ENCODE results near the gene PLA2G4E.

PLA2G4E gene

DNA sequence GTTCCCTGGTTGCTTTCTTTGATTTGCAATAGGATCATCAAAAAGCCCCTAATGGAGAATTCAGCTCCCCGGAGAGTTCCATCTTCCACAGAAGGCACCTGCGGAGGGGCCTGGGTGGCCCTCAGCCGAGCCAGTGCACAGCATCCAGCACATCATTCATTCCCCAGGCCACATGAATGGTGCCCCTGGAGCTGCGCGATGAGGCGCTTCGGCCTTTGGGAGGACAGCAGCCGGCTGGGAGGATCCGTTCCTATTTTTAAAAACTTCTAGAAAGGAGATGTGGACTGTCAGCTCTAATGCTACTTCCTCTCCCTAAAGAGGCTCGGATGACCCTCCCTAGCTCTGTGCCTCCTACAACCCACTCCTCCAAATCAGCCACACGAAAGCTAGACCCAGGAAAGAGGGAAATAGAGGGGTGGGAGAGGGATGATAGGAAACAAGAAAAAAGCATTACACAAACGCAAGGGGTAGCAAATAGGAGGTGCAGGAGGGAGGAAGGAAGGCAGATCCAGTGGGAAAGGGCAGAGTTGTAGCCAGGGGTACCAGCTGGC is 68.8 kb downstream of the PLA2G4E start:
- DNase-seq: no peak

DNA sequence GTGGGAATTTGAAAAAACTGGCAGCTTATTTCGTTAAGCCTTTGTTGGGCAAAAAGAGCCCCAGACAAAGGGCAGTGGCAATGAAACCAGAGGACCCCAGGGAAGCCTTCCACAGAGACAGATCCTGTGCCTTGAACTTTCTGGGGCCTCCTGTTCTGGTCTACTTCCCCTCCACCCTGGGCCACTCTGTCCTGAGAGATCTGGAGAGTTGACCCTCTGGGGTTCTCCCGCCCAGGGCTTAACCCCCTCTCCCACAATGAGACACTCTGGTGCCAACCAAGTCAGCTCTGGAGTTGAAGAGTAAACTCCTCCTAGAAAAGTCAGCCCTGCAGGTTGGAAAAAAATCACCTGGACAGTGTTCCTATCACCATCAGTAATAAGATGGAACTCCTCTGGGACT is 69.3 kb downstream of the PLA2G4E start:
- no peak for DNase-seq

DNA sequence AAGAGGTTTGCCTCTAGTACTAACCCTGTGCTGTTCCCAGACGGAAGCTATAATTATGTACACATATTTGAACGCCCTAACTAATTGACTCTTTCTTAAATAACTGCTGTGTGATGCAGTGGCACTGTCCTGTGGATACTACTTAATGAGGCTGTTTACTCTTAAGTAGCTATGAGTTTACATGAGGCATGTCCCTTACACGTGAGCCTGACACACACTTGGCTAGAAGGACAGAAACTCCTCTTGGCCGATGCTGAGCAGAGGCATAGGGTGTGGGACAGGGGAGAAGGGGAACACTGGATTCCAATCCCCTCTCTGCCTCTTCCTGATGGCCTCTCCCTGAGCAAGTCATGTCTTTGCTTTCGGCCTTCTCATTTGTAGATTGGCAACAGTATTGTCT is 70.4 kb downstream of the PLA2G4E start:
- DNase-seq: no peak

DNA sequence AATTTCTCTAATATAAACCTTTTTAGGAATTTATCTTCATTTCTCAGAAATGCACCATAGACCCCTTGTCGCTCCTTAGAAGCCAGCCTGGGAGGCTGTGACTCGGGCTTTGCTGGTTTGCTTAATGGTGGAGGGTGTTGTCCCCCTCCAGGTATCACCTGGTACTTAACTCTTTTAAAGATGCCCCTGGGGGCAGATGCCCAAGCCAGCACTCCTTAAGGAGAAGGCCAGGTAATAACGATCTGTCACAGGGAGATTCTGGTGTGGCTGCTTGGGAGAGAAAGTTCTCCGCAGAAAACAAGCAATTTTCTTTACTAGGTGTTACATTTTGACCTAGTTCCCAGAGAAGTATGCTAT is 70.7 kb downstream of the PLA2G4E start:
- no peak for DNase-seq

DNA sequence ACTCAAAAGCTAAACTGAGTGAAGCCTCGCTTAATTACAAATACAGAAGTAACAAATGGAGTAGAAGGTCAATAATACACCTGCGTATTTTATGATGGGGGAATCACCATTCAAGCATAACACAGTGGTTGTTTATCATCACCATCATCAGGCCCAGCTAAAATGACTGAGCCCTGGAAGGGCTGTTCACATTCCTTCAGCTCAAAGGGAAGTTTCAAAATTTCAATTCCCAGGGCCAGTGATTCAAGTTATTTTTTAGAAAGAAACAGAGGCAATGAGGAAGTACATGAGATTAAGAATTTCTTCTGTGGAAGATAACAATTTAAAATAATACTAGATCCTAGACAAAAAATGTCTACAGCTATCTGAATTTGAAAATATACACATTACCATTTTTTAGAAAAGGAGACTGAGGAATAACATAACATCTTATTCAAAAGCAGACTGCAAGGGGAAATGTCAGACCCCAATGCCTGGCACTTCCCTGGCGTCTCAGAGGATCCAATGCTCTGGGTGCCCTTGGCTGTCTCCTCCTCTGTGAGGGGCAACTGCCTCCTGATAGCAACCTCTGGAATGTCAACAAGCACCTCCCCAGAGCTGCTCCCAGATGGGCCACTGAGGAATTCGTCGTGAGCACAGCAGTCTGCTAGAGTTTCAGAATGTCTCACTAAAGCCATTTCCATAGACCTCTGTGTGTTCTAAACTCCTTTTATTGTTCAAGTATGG is 71.3 kb downstream of the PLA2G4E start:
- no peak for DNase-seq

DNA sequence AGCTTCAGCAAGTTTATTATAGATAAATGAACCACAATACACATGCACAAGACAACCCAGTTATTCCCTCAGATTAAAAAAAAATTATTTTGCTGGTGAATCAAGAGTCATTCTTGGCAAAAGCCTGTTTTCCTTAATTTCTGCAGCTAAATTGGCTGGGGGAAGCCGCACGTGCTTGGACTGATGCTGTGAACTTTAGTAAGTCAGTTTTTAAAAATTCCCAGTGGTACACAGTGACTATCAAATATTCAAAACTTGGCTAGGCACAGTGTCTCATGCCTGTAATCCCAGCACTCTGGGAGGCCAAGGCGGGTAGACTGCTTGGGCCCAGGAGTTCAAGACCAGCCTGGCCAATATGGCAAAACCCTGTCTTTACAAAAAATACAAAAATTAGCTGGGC is 72.4 kb downstream of the PLA2G4E start:
- DNase-seq: no peak

DNA sequence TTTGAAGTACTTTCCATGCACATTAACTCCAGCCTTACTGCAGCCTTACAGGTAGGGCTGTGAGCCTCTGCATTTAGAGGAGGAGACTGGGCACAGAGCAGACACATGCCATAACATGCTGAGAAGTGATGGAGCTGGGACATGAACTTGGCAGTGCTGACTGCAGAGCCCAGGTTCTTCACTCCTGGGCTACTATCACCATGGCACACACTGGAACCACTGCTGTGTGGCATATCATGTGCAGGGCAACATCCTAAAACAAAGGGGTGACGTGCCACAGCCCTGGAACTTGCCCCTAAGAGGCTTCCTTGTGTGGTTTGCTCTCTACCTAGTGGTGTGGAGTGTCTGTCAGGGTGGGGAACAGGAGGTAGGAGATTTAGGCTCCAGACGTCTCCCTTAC is 73.9 kb downstream of the PLA2G4E start:
- no peak for DNase-seq

DNA sequence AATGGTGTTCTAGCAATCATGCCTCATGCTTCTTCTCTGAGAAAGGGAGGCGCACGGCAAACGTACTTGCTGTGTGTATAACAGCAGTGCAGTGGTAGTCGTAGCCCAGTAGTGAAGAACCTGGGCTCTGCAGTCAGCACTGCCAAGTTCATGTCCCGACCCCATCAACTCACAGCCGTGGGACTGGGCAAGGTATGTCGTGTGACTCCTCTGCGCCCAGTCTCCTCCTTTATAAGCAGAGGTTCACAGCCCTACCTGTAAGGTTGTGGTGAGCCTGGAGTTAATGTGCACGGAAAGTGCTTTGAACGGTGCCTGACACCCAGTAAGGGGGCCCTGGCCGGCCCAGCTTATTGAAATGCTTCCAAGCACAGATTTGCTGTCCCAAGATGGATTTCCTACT is 75.1 kb downstream of the PLA2G4E start:
- DNase-seq: no peak

DNA sequence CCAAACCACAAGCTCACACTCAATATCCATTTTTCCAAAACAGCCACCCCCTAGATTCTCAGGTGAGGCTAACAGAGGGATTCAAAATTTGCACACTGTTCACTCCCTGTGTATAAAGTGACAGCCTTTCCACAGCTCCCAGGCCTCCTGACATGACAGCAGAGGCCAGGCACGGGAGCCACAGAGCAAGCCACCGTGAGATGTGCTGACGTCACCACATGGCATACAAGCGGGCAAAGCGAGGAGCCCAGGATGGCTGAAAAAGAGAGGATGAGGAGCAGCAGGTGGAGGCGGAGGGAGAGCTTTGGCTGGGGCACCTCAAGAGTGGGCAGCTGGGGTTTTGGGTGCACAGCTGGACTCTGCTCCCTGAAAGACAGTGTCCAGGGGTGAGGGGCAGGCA is 75.6 kb downstream of the PLA2G4E start:
- no peak for DNase-seq

DNA sequence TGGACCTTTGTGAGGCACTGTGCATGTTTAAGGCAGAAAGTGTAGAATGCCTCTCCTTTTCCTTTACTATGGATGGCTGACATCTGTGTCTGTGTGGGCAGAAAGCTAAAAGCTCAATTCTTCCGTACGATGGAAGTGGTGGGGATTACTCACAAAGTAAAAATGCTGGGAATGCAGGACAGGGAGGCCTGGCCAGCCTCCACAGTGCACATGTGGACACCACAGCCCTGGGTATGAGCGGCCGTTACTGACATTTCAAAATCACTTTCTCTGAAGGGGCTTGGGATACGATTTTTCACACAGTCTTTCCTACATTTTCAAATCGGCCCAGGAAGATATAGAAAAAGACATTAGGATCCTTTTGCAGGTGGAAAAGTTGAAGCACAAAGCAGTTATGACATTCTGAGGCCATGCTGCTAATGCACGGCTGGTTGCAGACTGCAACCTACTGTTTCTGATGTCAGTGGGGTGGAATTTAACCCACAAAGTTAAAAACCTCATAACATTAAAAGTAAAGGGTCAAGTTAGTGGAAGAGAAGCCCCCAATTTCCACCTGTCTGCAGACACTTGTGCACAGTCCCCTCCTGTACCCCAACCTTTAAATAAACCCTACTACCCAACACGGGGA is 76.4 kb downstream of the PLA2G4E start:
- no peak for DNase-seq

DNA sequence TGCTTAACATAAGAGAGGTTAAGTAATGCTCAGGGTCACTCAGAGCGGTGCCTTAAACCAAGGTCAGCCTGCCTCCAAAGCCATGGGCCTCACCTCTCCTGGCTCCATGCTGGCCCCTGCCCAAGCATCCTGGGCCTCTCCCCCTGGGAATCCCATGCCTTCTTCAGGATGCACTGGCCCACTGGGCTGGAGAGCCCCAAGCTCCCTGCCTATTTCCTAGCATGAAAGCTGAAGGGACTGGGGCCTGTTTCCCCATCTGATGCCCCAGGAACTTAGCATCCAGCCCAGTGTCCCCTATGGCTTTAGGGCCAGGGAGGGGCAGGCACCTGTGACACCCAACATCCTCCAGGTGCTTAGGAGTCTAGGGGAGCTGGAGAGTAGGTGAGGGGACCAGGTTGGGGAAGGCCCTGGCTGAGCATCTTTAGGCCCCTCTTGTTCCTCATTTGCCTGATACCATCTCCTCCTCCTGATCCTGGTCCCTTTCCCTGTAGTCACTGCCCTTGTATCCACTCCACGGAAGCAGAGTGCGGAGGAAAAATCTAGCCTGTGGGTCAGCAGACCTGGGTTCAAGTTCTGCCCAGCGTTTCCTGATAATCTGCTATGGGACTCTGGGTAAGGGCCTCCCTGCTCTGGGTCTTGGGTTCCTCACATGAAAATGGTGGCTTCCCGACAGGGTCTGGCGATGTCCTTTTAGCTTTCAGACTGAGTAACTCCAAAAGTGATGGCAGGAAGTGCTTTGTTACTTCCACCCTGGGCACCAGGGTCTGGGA is 77.1 kb downstream of the PLA2G4E start:
- DNase-seq: no peak

DNA sequence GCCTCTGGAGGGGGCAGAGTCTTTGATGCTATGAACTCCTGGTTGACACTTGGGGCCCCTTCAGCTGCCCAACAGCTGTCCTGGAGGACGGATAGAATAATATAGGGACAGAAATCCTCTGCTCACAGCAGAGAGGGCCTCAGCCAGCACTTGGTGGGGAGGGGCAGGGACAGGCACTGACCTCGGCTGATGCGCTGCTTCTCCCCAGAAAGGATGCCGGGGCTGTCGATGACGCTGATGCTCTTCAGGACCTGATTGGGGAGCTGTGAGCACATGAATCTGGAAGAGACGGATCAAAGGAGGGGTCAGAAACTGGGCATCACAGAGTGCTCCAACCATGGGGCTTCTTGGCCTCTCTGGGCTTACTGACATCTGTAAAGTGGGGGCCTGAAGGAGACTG is 78.0 kb downstream of the PLA2G4E start:
- DNase-seq: no peak

DNA sequence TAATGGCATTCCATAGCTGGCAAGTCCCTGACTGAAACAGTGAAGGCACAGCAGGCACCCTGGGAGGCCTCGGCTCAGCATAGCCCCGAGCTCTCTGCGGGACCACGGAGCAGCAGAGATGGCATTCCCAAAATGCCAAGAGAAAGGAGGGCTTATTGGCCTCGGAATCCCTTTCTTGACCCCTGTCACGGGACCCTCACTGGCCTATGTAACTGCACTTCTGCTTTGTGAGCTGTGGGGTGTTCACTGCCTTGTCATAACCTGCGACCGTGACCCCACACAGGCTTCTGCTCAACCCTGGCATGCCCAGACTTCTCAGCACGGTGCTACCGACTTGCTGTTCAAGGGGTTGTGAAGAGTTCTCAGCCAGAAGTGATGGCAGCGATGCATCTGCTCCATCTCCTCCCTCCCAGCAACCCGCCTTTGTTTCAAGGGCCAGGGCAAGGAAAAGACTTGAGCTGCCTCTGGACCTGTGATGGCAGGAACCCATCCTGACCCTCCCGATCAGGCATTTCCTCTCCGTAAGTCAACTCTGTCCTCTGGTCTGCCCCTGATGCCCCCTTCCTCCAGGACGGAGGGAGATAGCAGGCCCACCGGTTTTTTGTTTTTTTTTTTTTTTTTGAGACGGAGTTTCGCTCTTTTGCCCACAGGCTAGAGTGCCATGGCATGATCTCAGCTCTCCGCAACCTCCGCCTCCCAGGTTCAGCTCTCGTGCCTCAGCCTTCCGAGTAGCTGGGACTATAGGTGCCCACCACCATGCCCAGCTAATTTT is 79.0 kb downstream of the PLA2G4E start:
- DNase-seq: no peak

DNA sequence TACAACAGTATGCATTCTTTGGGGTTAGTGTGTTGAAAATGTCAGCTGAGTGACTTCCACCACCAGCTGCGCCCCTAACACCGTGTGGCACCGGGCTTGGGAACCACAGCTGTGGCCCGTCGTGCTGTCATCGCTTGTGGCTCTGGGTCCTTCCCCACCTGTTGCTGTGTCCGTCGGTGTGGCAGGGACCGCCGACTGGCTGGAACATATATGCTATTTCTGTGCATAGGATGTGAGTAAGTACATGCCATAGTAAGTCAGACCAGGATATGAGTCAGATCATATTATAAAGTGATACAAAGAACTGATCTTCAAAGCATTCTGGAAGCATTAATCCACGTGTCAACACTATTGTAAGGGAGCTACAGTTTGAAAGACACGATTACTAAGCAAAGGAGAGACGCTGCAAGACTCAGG is 80.4 kb downstream of the PLA2G4E start:
- DNase-seq: peak; percentile 48

DNA sequence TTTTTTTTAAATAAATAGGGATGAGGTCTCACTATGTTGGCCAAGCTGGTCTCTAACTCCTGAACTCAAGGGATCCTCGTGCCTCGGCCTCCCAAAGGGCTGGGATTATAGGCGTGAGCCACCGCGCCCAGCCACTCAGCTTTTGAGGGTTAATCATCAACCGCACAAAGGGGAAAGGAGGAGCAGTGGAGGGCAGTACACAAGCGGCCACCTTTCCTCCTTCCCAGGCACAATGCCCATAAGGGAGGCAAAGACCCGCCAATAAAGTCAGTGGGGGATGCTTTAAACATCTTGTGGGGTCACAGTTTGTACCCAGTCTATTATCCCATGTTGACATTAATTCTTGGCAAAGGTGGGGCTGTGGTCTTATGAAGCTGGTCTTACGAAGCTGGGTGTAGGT is 80.9 kb downstream of the PLA2G4E start:
- DNase-seq: no peak

DNA sequence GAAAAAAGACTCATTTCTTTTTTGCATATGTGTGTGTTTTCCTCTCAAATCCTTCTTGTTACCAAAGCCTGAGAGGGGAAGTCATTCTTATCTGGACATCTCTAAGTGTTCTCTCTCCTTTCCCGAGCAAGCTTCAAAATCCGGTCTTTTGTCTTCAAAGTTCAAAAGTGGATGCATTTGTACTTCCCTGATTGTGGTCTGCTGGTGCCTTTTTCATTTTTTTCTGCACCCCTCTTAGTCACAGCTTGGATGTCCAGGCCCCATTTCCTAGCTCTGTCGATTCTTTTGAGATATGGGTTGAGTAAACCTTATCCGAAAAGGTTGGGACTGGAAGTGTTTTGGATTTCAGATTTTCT is 83.3 kb downstream of the PLA2G4E start:
- no peak for DNase-seq

DNA sequence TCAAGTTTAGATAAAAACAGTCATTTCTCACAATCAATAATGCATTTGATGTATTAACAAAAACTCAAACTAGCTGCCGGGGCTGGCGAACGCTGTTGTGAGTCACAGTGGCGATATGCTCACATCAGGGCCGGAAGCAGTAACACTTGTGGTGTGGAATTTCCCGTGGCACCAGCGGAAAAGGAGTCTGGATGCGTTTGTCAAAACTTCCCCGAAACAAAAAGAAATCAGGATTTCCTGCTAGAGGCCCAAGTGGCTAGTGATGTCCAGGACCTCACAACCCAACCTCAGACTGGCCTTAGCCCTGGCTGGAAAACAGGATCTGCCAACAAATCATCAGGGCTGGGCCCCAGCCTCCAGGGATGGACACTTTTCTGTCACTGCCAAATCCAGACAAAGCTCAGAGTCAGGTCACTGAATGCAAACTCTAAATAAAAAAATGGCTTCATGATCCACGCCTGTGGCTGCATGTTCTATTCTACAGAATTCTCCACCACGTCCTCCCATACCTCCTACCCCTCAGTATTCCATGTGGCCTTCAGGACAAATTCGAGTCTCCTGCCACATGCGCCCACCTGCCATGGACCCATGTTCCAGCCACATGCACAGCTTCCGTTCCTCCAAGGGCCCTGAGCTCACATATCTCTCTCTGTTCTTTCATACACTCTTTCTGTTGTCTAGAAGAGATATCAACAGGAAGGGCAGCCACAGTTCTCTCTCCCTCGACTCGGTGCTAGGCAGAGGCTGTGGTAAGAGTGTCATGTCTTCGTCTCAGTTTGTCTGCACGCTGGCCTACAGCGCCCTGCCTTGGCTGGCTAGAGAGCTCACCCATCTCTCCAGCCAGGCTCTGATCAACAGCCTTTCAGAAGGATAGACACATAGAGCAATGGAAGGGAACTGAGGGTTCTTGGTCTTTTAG is 83.9 kb downstream of the PLA2G4E start:
- DNase-seq: peak; percentile 75

DNA sequence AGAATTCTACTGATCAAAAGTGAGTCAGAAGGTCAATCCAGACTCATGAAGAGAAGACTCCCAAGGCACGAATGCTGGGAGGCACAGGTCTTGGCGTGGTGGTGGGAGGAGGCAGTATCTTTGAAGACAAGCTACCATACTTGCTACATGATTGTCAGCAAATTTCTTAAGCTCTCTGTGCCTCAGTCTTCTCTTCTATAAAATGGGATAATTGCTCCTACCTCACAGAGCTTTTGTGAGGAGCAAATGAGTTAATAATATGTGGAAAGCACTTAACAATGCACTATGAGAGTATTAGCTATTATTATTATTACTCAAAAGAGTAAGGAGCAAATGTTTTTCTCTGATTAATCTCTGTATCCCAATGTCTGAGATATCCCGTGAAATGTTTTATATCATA is 84.7 kb downstream of the PLA2G4E start:
- no peak for DNase-seq

DNA sequence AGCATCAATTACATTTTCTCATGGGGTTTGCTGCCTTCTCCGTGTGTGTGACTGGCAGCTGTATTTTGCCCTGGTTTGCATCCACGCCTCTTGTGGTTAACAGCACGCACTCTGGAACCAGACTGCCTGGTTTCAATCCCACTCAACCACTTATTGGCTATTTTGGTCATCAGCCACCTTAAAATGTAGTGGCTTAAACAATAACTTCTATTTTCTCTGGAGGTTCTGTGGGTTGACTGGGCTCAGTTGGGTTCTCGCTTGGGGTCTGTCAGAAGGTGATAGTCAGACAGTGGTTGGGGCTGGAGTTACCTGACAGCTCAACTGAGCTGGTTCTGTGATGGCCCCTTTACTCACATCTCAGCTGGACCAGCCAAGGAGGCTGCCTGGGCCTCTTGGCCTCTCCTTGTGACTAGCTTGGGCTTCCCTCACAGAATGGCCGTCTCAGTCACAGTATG is 85.2 kb downstream of the PLA2G4E start:
- no peak for DNase-seq

DNA sequence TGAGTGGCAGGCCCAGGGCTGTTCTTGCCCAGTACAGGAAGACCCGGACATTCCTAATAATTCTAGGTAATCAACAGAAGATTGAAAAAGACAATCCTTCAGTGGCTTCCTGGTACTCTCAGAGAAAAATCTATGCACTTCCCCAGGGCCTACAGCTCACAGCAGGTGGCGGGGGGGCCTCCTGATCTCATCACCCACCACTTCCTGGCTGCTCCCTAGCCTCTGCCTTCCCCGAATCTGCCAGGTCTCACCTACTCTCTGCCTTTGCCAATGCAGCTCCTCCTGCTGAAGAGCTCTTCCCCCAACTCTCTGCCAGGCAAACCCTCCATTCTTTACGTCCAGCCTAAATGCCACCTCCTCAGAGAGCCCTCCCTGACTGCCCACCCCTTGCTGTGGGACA is 86.0 kb downstream of the PLA2G4E start:
- DNase-seq: peak; percentile 75

DNA sequence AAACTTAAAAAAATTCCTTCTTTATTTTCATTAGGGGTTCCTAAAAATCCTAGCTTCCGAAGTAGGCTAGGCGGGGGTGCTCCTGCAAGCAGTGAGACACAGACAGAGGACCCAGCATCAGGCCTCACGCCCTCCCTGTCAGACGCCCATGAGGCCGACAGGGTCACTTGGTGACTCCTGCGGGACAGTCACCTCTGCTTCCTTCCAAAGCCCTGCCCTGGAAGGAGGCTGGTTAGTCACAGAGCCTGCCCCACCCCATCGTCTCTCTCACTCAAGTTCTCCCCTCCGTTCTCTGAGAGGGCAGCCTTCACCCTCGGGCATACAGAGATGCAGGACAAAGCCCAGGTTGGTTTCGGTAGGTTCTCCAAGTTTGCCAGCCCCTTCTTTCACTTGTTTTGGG is 87.1 kb downstream of the PLA2G4E start:
- DNase-seq: no peak

DNA sequence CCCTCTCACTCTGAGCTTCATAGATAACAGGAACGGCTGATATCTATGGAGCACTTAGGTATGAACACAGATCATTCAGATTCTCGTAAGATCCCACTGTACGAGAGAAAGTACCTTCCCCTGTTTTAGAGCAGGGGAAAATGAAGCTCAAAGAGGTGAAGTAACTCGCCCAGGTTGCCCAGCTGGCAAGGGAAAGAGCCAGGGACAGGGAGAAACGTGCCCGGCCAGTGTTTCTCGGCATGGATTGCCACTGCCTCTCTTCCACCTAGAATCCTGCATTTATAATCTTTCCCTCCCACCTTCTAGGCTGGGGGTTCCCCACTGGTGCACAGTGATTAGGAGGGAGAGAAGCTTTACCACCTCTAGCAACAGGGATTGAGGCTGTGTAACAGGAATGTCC is 87.5 kb downstream of the PLA2G4E start:
- DNase-seq: no peak

Measured in activated gamma-delta T cell treated with Interleukin-2 at 50 U/mL for 16 hours (primary cell).